Stimulated activated naive B cell treated with anti-CD40 and anti-IgM and Interleukin-4, amounts not matched to agents 10 μg/mL and 1 μg/mL and 100 μg/mL, for 72 hours (primary cell): ENCODE data around the gene WBP1.

Experiments used
- ATAC-seq, 2 donors: fragments of 150-1000 bp; cut with Tn5 transposase; replicated peaks; 2 replicates each; pipeline ENCODE4 v1.10.0; 2021; ENCODE audit warnings: moderate library complexity in 1 of 2
- DNase-seq: peaks from one replicate; pipeline ENCODE4 v3.0.0; 2021
- H3K27ac Mint-ChIP-seq: one replicate; pipeline ENCODE4 v1.8.0; 2022; ENCODE audit warnings: mild to moderate bottlenecking, mixed read lengths
- H3K27me3 Mint-ChIP-seq, 2 donors: one replicate each; pipeline ENCODE4 v1.8.0; 2022; ENCODE audit warnings: mixed read lengths in 2 of 2
- H3K36me3 Mint-ChIP-seq, 2 donors: one replicate each; pipeline ENCODE4 v1.8.0; 2022; ENCODE audit warnings: mixed read lengths in 2 of 2, mild to moderate bottlenecking in 1 of 2
- H3K4me1 Mint-ChIP-seq, 2 donors: one replicate each; pipeline ENCODE4 v1.8.0; 2022; ENCODE audit warnings: mixed read lengths in 2 of 2, mild to moderate bottlenecking in 1 of 2
- H3K4me3 Mint-ChIP-seq, 2 donors: one replicate each; pipeline ENCODE4 v1.8.0; 2022; ENCODE audit warnings: mild to moderate bottlenecking in 2 of 2, mixed read lengths in 2 of 2, moderate library complexity in 1 of 2
- H3K9me3 Mint-ChIP-seq, 2 donors: one replicate each; pipeline ENCODE4 v1.8.0; 2022; ENCODE audit warnings: mixed read lengths in 2 of 2, mild to moderate bottlenecking in 1 of 2

The WBP1 gene

DNA sequence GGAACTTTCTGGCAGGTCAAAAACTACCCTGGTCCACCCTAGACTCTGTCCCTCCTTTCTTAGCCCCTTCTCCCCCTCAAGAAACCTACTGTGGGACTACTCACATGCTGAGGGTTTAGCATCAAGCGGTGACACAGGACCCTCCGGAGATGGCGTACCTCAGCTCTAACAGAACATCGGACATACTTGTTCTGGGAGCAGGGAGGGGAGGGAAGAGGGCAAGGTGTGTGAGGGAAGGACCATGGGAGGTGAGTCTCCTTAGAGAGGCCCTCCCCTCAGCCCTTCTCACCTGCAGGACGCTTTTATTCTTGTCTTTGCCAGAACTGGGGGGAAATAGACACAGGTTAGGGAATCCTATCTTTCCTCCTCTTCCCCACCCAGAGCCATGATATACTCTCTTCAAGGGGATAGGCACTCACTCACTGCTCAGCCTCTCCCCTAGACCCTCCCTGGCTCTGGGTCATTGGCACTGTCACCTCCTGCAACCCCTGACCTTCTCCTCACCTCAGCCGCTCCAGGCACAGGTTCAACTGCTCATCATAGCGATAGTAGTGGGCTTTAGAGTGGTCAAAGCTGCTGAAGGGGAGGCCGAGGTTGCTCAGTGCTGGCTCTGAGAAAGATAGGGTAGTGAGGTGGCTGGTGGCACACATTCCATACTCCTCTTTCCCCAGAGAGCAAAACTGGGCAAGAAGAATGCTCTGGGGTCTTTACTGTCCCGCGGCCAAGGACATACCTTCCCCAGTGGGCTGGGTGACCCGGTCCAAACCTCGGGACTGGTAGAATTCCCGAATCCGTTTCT is 47.4 kb downstream of the WBP1 start:
- Mint-ChIP-seq H3K27me3 (peaks cover 41 to 49% of the 10 kb centered on the region in 2 donors), H3K36me3 (peaks cover 38 to 39% of the 10 kb centered on the region in 2 donors), H3K9me3 (no peaks in the 10 kb centered on the region), H3K4me1 (peaks cover 49 to 76% of the 10 kb centered on the region in 2 donors), H3K4me3 (peak overlapping the region; percentile 71 to 98), H3K27ac (no peak overlapping the region)
- no peak for DNase-seq
- ATAC-seq, result no peak

DNA sequence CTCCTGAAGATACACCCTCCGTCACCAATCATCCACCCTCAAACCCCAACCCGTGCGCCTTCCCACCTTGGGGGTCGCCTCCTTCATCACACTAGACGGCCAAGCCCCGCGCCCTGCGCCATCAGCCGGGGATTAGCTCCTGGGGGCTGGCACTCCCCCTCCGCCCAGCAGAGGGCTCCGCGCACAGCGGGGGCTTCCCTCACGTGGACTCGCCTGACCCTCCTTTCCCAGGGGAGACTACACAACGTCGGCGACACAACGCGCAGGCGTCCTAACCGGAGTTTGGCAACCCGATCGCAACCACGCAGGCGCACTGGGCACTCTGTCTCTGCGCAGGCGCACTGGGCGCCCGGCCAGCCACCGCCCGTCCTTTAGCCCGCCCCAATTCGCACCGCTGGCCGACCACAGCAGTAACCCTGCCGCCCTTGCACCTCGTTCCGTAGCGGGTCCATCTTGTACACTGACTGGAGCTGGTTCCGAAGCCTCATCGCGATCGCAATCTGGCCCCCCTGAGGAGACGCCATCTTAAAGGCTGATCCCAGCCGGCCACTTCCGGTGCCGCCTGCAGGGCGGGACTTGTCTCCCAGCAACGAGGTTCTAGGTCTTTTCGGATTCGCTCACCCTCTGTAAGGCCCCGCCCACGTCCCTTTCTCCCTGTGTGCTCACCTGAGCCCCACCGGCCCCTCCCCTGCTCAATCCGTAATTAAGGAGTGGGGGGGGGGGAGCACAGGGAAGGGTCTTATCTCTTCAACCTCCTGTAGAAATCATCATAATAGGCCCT is 49.1 kb downstream of the WBP1 start, which contains the start of gene PCGF1:
TSS of gene PCGF1 (minus strand) at position 551 of the 781 bp plus-strand sequence. CDS start at position 524, 27 bp downstream.
- Mint-ChIP-seq H3K36me3 (peaks cover 35 to 38% of the 10 kb centered on the region in 2 donors), H3K27ac (peak within 1 kb of the TSS; percentile 100), H3K9me3 (no peaks in the 10 kb centered on the region), H3K4me1 (peaks cover 43 to 65% of the 10 kb centered on the region in 2 donors), H3K27me3 (peaks cover 38 to 49% of the 10 kb centered on the region in 2 donors), H3K4me3 (peak within 1 kb of the TSS; percentile 98 to 99)
- peak; percentile 97 for DNase-seq
- peak; percentile 92 for ATAC-seq

DNA sequence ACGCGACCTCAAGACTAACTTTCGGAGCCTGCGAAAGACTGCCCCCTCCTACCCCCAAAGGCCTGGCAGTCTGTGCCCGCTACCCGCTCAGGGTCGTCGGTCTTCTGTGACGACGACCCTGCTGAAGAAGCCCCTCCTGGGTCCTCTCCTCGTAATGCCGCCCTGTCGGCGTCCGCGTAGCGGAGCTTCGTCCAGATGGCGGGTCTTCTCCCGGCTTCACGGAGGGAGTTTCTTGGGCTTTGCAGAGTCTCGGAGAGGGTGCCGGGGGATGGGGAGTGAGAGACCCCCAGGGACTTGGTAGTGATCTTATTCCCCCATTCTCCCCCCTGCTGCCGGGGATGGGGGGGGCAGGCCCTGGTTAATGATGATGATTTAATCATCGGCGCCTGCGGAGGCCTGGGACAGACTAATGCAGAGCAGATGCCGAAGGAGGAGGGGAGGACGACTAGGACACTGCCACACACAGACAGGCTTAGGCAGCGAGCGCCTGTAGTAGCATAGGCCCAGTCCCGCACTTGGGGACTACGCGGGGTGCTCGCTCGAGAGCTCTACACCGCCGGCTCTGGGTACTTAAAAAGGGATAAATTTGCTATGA is 49.8 kb downstream of the WBP1 start:
- peaks cover 35 to 38% of the 10 kb centered on the region in 2 donors for H3K36me3 Mint-ChIP-seq
- peaks cover 40 to 49% of the 10 kb centered on the region in 2 donors for H3K27me3 Mint-ChIP-seq
- ATAC-seq (peak; percentile 15 to 30), DNase-seq (no peak)
- peak overlapping the region; percentile 98 to 99 for H3K4me3 Mint-ChIP-seq
- H3K27ac Mint-ChIP-seq, result peak overlapping the region; percentile 100
- H3K4me1 Mint-ChIP-seq, result peaks cover 40 to 58% of the 10 kb centered on the region in 2 donors
- H3K9me3 Mint-ChIP-seq, result no peaks in the 10 kb centered on the region

DNA sequence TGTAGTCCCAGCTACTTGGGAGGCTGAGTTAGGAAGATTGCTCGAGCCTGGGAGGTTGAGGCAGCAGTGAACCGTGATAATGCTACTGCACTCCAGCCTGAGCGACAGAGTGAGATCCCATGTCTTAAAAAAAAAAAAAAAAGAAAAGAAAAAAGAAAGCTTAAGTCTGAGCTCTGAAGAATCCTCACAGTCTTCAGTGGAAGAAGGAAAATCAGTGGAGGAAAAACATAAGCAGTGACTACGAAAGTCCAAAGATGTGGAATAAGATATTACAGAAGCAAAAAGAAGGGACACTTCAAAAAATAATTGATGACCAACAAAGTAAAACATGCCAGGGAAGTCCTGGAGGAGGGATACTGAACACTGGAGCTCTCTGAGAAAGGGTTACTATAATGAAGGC is 52.0 kb downstream of the WBP1 start:
- Mint-ChIP-seq H3K27me3 (peaks cover 35 to 55% of the 10 kb centered on the region in 2 donors), H3K9me3 (no peaks in the 10 kb centered on the region), H3K4me3 (peak overlapping the region in 1 of 2 donors; percentile 23), H3K27ac (no peak overlapping the region), H3K36me3 (peaks cover 19 to 23% of the 10 kb centered on the region in 2 donors), H3K4me1 (peaks cover 26 to 40% of the 10 kb centered on the region in 2 donors)
- DNase-seq, result no peak
- ATAC-seq, result no peak
